GM21526 (cell line): ENCODE measurements around the gene POLR3K.

Experiments
- ATAC-seq: cut with Tn5 transposase; IDR thresholded peaks from one replicate; pipeline ENCODE4 v1.9.1; 2021; ENCODE audit warnings: moderate library complexity; ENCODE audit not compliant: unreplicated experiment, low FRiP score

The POLR3K gene

DNA sequence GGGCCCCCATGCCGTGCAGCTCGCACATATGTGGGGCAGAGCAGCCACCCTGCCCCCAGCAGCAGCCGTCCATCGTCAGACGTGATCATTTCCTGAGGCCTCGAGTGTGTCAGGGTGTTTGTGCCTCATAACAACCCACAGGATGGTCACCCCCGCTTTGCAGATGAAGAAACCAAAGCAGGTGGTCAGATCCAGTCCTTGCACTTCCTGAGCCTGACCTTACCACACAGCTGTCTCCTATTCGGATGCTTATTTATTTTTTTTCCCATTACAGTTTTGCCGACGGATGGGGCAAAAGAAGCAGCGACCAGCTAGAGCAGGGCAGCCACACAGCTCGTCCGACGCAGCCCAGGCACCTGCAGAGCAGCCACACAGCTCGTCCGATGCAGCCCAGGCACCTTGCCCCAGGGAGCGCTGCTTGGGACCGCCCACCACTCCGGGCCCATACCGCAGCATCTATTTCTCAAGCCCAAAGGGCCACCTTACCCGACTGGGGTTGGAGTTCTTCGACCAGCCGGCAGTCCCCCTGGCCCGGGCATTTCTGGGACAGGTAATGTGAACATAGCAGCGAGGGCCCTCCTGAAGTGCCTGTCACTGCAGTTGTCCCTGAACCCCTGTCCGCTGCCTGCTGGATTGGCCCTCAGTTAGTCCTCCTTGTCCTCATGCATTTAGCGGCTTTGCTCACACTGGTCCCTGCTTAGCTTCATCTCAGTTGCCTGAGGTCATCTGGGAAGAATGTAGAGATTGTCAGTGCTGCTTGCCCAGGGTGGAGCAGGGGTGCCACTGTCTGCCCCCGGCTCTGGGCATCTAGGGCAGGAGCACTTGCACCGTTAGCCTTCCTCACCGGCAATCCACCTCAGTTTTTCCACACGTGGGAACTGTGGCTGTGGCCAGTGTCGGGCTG lies 26.0 kb upstream of the POLR3K start:
- ATAC-seq = no peak

DNA sequence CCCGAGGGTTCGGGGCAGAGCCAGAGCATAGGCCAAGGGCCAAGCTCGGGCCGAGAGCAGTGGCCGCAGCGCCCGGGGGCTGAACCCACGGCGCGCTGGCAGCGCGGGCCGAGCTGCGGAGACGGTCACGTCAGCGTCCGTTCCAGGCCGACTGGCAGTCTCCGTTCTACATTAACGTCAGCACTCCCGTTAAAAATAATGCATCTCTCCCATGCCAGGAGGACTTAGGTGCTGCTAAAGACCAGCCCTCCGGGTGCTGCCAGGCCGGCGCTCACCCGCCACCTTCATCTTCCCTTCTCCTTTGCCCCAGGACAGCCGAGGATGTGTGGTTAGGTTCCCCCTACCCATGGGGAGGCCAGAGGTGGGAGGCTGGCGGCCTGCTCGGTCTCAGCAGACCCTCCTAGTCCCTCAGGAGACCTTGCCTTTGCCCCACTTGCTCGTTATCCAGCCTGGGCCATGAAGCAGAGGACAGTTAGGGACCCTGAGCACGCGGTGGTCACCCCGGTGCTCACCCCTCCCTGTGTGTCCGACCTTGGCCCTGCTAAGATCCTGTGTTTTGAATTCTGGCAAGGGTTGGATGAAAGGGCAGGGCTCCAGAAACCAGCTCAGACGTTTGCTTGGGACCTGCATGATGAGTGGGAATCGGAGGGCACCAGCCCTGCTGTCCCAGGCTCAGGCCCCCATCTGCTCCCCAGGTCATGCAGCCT lies 25.2 kb upstream of the POLR3K start:
- ATAC-seq = no peak

DNA sequence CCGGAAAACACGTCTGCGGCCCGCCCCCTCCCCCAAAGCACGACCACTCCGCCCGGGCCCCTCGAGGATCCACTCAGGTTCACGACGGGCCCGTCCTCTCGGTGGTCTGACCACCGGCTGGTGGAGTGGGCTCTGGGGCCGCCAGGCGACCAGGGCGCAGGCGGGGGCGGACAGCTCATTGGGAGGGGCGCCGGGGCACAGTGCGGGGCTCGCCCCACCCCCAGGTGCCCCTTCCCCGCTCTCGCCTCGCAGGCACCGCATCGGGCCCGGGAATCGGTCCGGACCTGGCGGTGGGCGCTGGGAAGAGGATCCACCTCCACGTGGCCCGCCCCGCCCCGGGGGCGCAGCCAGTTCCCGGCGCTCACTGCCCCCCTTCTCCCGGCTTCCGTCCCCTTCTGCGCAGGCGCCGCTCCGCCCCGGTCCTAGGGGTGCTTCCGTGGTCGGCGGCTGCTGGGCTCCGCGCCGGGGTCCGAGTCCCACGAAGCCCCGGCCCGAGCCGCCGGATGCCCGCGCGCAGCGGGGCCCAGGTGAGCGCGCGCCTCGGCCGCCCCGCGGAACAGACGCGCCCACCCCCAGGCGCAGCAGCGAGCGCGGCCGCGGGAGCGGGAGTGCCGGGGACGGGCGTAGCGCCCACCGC lies 24.5 kb upstream of the POLR3K start, which contains the start of gene MPG:
Gene MPG (plus strand): TSS at position 419 of the 637 bp plus-strand sequence. CDS start 85 bp downstream, at position 504.
- ATAC-seq = no peak

- no peak for ATAC-seq
These were observed 23.9 kb upstream of the POLR3K start for GRCh38 chr16:77273-77806.

DNA sequence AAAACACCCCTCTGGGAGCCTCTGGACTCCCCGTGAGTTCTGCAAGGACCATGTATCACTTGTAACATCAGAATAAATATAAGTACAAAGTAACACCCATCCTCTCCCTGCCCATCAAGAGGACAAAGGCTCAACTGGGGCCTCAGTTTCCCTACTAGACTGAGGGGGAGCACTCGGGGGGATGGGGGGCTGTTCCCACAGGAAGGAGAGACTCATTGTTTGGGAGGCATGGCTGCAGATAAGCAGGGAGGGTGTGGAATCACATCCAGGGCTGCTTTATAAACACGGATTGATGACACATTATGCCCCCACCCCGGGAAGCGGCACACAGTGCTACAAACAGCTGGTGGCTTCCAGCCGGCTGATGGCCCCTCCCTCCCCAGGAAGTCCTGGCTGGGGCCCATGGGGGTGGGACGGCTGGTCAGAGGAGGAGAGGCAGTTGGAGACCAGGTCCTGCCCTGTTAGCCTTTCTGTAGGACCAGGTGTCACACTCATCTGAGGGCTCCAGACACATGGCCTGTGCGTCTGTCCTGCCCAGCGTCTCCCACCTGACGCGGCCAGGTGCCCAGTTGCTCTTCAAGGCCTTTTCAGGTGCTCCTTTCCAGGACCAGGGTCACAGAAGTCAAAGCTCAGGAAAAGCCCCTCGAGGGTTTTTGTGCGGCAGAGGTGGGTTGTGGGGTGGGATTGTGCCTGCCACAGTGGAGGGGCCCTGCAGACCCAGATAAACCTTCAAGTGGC lies 23.3 kb upstream of the POLR3K start:
- no peak for ATAC-seq

DNA sequence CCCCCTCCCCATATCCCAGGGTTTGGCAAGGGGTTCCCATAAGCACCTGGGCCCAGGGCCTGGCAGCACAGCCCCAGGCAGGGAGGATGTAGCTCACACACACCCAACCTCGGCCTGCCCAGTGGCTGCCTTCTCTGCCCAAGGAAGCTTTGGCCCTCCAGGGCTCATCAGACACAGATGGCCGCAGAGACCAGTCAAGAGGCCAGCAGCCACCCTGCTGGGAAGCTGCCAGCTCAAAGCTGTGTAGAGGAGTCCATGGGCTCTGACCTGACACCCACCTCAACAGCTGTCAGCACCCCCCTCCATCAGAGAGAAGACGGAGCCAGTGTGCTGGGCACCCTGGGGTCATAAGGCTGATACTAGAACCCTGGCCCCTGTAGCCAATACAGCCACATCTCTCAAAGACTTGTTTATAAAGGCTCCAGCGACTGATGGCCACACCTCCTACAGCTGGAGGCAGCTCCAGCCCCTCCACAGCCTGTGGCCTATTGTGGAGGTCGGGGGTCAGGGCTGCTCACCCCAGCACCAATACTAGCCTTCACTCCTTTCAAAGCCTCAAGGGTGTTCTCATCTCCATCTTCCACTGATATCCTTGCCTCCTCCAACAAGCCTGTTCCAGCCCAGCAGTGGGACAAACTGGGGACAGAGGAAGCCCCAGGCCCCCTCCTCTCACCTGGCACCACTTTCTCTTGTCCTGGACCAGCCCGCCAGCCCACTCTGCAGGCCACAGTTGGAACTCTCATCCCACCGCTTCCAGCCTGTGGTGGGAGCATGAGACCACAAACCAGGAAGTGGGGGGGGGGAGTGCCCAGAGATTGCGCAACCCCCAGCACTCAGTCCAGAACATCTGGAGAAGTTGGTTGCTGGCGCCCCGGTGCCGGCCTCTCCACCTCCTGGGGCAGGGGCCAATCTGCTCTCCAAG lies 22.4 kb upstream of the POLR3K start:
- ATAC-seq = no peak

DNA sequence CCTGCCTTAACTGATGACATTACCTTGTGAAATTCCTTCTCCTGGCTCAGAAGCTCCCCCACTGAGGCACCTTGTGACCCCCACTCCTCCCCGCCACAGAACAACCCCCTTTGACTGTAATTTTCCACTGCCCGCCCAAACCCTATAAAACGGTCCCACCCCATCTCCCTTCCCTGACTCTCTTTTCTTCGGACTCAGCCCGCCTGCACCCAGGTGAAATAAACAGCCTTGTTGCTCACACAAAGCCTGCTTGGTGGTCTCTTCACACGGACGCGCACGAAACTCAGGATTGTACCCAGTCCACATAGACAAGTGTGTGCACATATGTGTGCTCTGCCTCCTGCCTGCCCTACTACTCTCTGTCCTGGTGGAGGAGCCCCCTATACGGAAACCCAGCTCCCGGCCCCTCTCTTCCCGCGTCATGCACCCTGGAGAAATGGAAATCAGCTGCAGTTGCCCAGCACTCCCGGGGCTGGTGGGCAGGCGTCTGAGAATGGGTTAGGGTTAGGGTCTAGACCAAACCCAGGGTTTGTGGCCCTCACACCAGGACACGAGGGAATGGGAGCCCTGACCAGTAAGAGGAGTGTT lies 21.4 kb upstream of the POLR3K start:
- no peak for ATAC-seq

- no peak for ATAC-seq
These were observed 20.8 kb upstream of the POLR3K start for GRCh38 chr16:74051-74746.

GRCh38 chr16:72561-73548 lies 19.4 kb upstream of the POLR3K start, which contains the start of gene RHBDF1:
TSS of gene RHBDF1 (minus strand) at chr16:72631. CDS start at chr16:65015, 7,616 bp downstream.
- ATAC-seq = no peak

DNA sequence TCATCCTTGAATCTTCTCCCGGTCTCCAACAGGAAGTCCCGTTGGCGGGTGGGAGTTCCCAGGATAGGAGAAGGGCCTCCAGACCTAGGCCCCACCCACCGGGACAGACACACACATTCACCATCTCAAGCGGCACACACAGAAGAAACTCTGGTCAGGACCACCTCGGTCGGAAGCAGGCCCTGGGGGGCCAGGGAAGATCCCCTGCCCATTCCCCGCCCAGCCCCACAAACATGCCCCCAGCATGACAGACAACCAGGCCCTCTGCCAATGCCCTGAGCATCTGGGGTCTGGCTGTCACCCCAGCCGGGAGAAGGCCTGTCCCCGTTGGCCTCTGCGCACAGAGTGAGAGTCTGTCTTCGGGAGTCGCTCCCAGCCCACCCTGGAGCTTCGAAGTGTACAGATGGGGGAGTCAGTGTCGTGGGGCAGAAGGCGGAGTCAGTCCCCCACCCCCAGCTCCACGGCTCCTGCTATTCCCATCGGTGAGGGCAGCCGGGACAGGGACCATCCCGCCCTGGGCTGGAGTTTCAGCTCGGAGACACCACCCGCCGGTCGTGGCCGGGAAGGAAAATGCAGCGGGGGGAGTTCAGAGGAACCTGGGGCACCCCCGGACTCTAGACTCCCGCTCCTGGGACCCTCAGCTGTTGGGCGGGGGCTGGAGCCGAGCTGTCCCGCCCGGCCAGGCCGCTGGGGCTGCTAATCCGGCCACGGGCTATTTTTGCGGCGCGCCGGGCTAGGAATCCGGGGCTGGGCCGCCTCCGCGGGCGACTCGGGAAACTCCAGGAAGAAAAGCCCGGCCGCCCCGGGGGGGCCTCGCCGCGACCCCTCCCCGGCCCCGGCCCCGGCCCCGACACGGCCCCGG lies 18.4 kb upstream of the POLR3K start:
- ATAC-seq = no peak

DNA sequence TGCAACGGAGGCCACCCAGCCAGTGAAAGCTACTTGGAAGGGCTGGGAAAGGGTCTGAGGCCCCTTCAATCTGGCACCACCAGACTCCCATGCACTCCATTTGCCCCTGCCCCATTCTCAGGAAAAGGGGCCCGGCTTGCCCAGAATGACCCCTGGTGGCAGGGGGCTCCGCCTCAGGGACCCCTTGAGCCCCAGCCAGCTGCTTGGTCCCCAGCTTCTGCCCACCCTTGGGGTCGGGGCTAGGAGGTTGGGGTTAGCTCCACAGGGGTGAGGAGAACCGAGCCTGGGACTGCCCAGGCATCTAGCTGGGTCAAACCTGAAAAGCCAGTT lies 17.8 kb upstream of the POLR3K start:
- ATAC-seq = no peak

GRCh38 chr16:69181-69580 lies 15.8 kb upstream of the POLR3K start:
- no peak for ATAC-seq

DNA sequence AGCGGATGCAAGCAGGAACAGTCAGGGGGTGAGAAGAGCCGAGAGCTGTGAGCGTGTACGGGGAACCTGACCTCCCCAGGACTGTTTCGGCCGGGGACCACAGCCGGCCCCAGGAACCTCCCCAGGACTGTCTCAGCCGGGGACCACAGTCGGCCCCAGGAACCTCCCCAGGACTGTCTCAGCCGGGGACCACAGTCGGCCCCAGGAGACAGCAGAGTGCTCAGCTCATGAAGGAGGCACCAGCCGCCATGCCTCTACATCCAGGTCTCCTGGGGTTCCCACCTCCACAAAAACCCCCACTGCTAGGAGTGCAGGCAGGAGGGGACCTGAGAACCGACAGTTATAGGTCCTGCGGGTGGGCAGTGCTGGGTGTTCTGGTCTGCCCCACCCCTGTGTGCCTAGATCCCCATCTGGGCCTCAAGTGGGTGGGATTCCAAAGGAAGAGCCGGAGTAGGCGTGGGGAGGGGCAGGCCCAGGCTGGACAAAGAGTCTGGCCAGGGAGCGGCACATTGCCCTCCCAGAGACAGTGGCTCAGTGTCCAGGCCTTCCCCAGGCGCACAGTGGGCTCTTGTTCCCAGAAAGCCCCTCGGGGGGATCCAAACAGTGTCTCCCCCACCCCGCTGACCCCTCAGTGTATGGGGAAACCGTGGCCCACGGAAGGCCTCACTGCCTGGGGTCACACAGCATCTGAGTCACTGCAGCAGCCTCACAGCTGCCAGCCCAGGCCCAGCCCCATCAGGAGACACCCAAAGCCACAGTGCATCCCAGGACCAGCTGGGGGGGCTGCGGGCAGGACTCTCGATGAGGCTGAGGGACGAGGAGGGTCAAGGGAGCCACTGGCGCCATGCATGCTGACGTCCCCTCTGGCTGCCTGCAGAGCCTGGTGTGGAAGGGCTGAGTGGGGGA lies 14.7 kb upstream of the POLR3K start:
- no peak for ATAC-seq

DNA sequence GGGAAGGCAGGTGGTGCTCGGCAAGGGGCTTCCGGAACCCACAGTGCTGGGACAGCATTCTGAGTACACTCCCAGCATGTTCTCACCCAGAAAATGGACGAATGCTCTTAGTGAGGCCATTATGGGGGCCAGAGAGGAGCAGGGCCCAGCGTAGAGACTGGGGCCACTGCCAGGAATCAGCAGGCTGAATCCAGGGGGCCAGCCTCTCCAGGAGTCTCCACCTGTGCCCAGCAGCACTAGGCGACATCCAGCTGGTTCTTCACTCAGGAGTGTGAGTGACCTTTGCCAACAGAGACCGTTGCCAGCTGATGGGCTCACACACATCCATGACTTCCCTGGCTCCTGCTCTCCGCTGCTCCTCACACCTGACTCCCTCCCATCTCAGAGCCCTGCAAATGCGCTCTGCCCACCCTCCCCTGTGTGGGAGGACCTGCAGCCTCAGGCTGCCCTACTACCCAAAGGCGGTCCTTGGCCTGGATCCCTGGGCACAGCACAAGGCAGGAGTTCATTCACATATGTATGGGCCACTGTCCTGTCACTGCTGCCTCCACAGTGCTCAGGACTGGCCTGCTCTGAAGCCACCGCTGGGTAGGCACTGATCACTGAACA lies 13.9 kb upstream of the POLR3K start:
- no peak for ATAC-seq
